H1 (cell line): ENCODE data around the gene WDCP. TPM values are rescaled to one million over a fixed set of nuclear protein-coding genes. Genes with fewer than 3 reads are reported as not detected.

ENCODE experiments used
- CTCF ChIA-PET: fragments of 300-600 bp; sonication (Branson Sonifier 250); formaldehyde crosslinking; loops from one replicate; lab custom pipeline; 2021; ENCODE audit not compliant: partially characterized antibody; lab: Charles Lee
- POLR2A ChIA-PET: fragments of 300-600 bp; sonication (Branson Sonifier 250); formaldehyde crosslinking; loops from one replicate; lab custom pipeline; 2021; ENCODE audit warnings: inconsistent platforms; ENCODE audit not compliant: partially characterized antibody; lab: Charles Lee
- DNase-seq, 2 experiments: peaks; one replicate each; pipeline versions ENCODE4 v3.0.0 to v3.0.0-alpha.2; 2010 to 2022; ENCODE audit warnings: low spot score in 2 of 2, low read depth in 1 of 2, mixed read lengths in 1 of 2
- FAIRE-seq: peaks from 2 replicates; lab custom pipeline; 2011; peaks lifted over from hg19 to GRCh38; lab: Jason Lieb, UNC
- H2AFZ ChIP-seq: 2 replicates; pipeline ENCODE4 v1.8.1; 2012; ENCODE audit warnings: low read length, inconsistent platforms
- H2AK5ac ChIP-seq: 2 replicates; pipeline ENCODE4 v1.6.1; 2013; ENCODE audit warnings: low read depth, low read length
- H2BK120ac ChIP-seq: replicated peaks from 2 replicates; pipeline ENCODE3; 2013; ENCODE audit warnings: low read depth, low read length, inconsistent platforms
- H2BK12ac ChIP-seq: 2 replicates; pipeline ENCODE4 v1.6.1; 2013; ENCODE audit warnings: low read depth, low read length
- H2BK15ac ChIP-seq: 2 replicates; pipeline ENCODE4 v1.6.1; 2013; ENCODE audit warnings: low read length
- H2BK20ac ChIP-seq: 2 replicates; pipeline ENCODE4 v1.6.1; 2013; ENCODE audit warnings: low read length
- H2BK5ac ChIP-seq: 2 replicates; pipeline ENCODE4 v1.6.1; 2013; ENCODE audit warnings: low read depth, low read length
- H3K14ac ChIP-seq: 2 replicates; pipeline ENCODE4 v1.6.1; 2013; ENCODE audit warnings: inconsistent platforms; ENCODE audit not compliant: insufficient read length
- H3K18ac ChIP-seq: 2 replicates; pipeline ENCODE4 v1.6.1; 2013; ENCODE audit warnings: low read length; ENCODE audit errors: extremely low read depth
- H3K23ac ChIP-seq: 2 replicates; pipeline ENCODE4 v1.6.1; 2013; ENCODE audit warnings: inconsistent platforms; ENCODE audit not compliant: insufficient read length
- H3K23me2 ChIP-seq: 2 replicates; pipeline ENCODE4 v1.6.1; 2013; ENCODE audit warnings: low read depth, low read length
- H3K27ac ChIP-seq: 2 replicates; pipeline ENCODE4 v1.6.1; 2011; ENCODE audit warnings: low read depth, low read length, inconsistent platforms
- H3K27me3 ChIP-seq, 4 experiments: replicated peaks in 1 of 4; 1 replicate in 1 of 4; 2 replicates in 3 of 4; pipeline versions ENCODE4 v1.6.1 to v1.8.1; 2011 to 2013; ENCODE audit warnings: low read length in 3 of 4, mild to moderate bottlenecking in 3 of 4, inconsistent platforms in 2 of 4, mixed read lengths in 2 of 4, moderate library complexity in 1 of 4; ENCODE audit not compliant: control insufficient read depth in 3 of 4, insufficient read depth in 3 of 4; ENCODE audit errors: extremely low read depth in 1 of 4
- H3K36me3 ChIP-seq, 4 experiments: 2 replicates each; pipeline versions ENCODE4 v1.6.1 to v1.8.1; 2011 to 2013; ENCODE audit warnings: mild to moderate bottlenecking in 4 of 4, low read length in 3 of 4, moderate library complexity in 2 of 4, control low read depth in 1 of 4, inconsistent platforms in 1 of 4; ENCODE audit not compliant: insufficient read depth in 4 of 4, control insufficient read depth in 2 of 4
- H3K4ac ChIP-seq: replicated peaks from 2 replicates; pipeline ENCODE3; 2013; ENCODE audit warnings: low read length, low read depth, mixed read lengths, inconsistent platforms; ENCODE audit not compliant: insufficient read length
- H3K4me1 ChIP-seq, 4 experiments: replicated peaks in 1 of 4; 1 replicate in 1 of 4; 2 replicates in 3 of 4; pipeline versions ENCODE4 v1.6.1 to v1.8.1; 2011 to 2013; ENCODE audit warnings: low read length in 3 of 4, inconsistent platforms in 2 of 4, mixed read lengths in 1 of 4; ENCODE audit not compliant: insufficient read depth in 4 of 4, control insufficient read depth in 3 of 4
- H3K4me2 ChIP-seq, 2 experiments: 2 replicates each; pipeline versions ENCODE4 v1.6.1 to v1.8.1; 2011 to 2013; ENCODE audit warnings: low read depth in 2 of 2, low read length in 2 of 2, control low read depth in 1 of 2, inconsistent platforms in 1 of 2, mild to moderate bottlenecking in 1 of 2; ENCODE audit not compliant: insufficient read depth in 1 of 2
- H3K4me3 ChIP-seq, 4 experiments: fragments of 200-600, 300-600 bp in 1 of 4; sonication (generic), shearing (Covaris generic), sonication (Bioruptor Twin) in 1 of 4; 2 replicates each; pipeline versions ENCODE4 v1.5.1 to v1.8.1; 2011 to 2016; ENCODE audit warnings: low read length in 4 of 4, low read depth in 3 of 4, control low read depth in 2 of 4, inconsistent platforms in 2 of 4, mild to moderate bottlenecking in 2 of 4, mixed read lengths in 1 of 4, moderate library complexity in 1 of 4; ENCODE audit not compliant: insufficient read depth in 2 of 4; ENCODE audit errors: extremely low read depth in 1 of 4
- H3K56ac ChIP-seq: replicated peaks from 2 replicates; pipeline ENCODE3; 2013; ENCODE audit warnings: low read depth, mild to moderate bottlenecking, mixed read lengths, low read length, inconsistent platforms; ENCODE audit not compliant: insufficient read length
- H3K79me1 ChIP-seq: 2 replicates; pipeline ENCODE4 v1.6.1; 2013; ENCODE audit warnings: low read depth, low read length, control low read depth
- H3K79me2 ChIP-seq, 2 experiments: 2 replicates each; pipeline versions ENCODE4 v1.6.1 to v1.8.1; 2012 to 2013; ENCODE audit warnings: low read length in 2 of 2, mild to moderate bottlenecking in 2 of 2, inconsistent platforms in 1 of 2; ENCODE audit not compliant: insufficient read depth in 2 of 2, control insufficient read depth in 1 of 2
- H3K9ac ChIP-seq, 4 experiments: replicated peaks in 1 of 4; 1 replicate in 1 of 4; 2 replicates in 3 of 4; pipeline versions ENCODE4 v1.6.1 to v1.8.1; 2011 to 2013; ENCODE audit warnings: low read depth in 3 of 4, low read length in 3 of 4, control low read depth in 2 of 4, mild to moderate bottlenecking in 2 of 4, moderate library complexity in 2 of 4, inconsistent platforms in 1 of 4; ENCODE audit errors: extremely low read depth in 1 of 4
- H3K9me3 ChIP-seq, 2 experiments: 2 replicates each; pipeline versions ENCODE4 v1.6.1 to v1.8.1; 2012 to 2013; ENCODE audit warnings: mild to moderate bottlenecking in 2 of 2, moderate library complexity in 2 of 2, control low read depth in 1 of 2, inconsistent platforms in 1 of 2, low read depth in 1 of 2, low read length in 1 of 2, mixed read lengths in 1 of 2; ENCODE audit not compliant: insufficient read depth in 2 of 2
- H4K20me1 ChIP-seq, 2 experiments: replicated peaks in 1 of 2; 2 replicates each; pipeline versions ENCODE3 to v1.8.1; 2011 to 2013; ENCODE audit warnings: inconsistent platforms in 2 of 2, low read length in 2 of 2, mild to moderate bottlenecking in 1 of 2; ENCODE audit not compliant: insufficient read depth in 2 of 2, control insufficient read depth in 1 of 2
- H4K5ac ChIP-seq: 2 replicates; pipeline ENCODE4 v1.6.1; 2013; ENCODE audit warnings: low read length, low read depth, mixed read lengths, inconsistent platforms; ENCODE audit not compliant: insufficient read length
- H4K8ac ChIP-seq: 2 replicates; pipeline ENCODE4 v1.8.0; 2013; ENCODE audit warnings: mild to moderate bottlenecking, moderate library complexity, low read length, inconsistent platforms; ENCODE audit not compliant: insufficient read depth; ENCODE audit errors: extremely low read depth
- H4K91ac ChIP-seq: replicated peaks from 2 replicates; pipeline ENCODE3; 2013; ENCODE audit warnings: low read length, mixed read lengths, inconsistent platforms; ENCODE audit not compliant: insufficient read length
- BCL11A ChIP-seq, 2 experiments: IDR thresholded peaks; one replicate each; pipeline ENCODE4 v1.6.1; 2011; ENCODE audit warnings: low read depth in 2 of 2, low read length in 2 of 2, mild to moderate bottlenecking in 2 of 2
- CHD1 ChIP-seq: IDR thresholded peaks from 2 replicates; pipeline ENCODE4 v1.6.1; 2012; ENCODE audit warnings: low read depth, low read length, improper control_type of control experiment
- CTCF ChIP-seq, 3 experiments: IDR thresholded peaks; 1 replicate in 2 of 3; 2 replicates in 1 of 3; pipeline versions ENCODE4 v1.5.1 to v1.6.1; 2011; ENCODE audit warnings: low read length in 3 of 3, mild to moderate bottlenecking in 3 of 3, inconsistent platforms in 2 of 3, low read depth in 1 of 3, moderate library complexity in 1 of 3; ENCODE audit not compliant: insufficient read depth in 1 of 3; ENCODE audit errors: control extremely low read depth in 1 of 3
- JUN ChIP-seq: IDR thresholded peaks from 2 replicates; pipeline ENCODE4 v1.6.1; 2011; ENCODE audit warnings: low read depth, mild to moderate bottlenecking, improper control_type of control experiment, low read length
- MAX ChIP-seq: IDR thresholded peaks from 2 replicates; pipeline ENCODE4 v1.6.1; 2012; ENCODE audit warnings: inconsistent platforms
- SP4 ChIP-seq: IDR thresholded peaks from 2 replicates; pipeline ENCODE4 v1.6.1; 2012; ENCODE audit warnings: low read length, inconsistent platforms
- SUZ12 ChIP-seq: fragments of 200-600 bp; sonication (generic); IDR thresholded peaks from 2 replicates; pipeline ENCODE4 v1.6.1; 2012; ENCODE audit warnings: mild to moderate bottlenecking, inconsistent platforms, low read length, moderate library complexity, mixed read lengths
- USF2 ChIP-seq: IDR thresholded peaks from 2 replicates; pipeline ENCODE4 v1.6.1; 2011; ENCODE audit warnings: low read length, improper control_type of control experiment
- whole genome bisulfite sequencing, 2 experiments: shearing (Covaris generic) in 1 of 2; methylation state at CpG; one replicate each; pipeline versions ENCODE4 v1.1.6 to v1.1.7; 2013 to 2015; ENCODE audit warnings: low lambda C conversion rate in 2 of 2, mixed read lengths in 2 of 2, inconsistent platforms in 1 of 2, low coverage in 1 of 2, missing lambda C conversion rate in 1 of 2; ENCODE audit not compliant: insufficient replicate concordance in 2 of 2, insufficient coverage in 1 of 2, insufficient read length in 1 of 2; ENCODE audit errors: extremely low coverage in 1 of 2, missing lambda C conversion rate in 1 of 2; 5-methylcytosine and 5-hydroxymethylcytosine counted together
- polyA plus RNA-seq, 7 experiments: library from polyadenylated mRNA; depleted of rRNA in 3 of 7; stranded (reverse) in 5 of 7; unstranded in 2 of 7; fragments of >200 nt in 5 of 7; fragments of 200-250 nt in 2 of 7; gene quantifications; 1 replicate in 5 of 7; 2 replicates in 1 of 7; 4 replicates in 1 of 7; pipeline versions ENCODE4 v1.2.1 to v1.2.3, GENCODE V29; 2011 to 2013; ENCODE audit warnings: missing spikeins in 2 of 7, mixed read lengths in 2 of 7
- total RNA-seq: library from RNA; stranded (reverse); fragmentation: NEBNext Ultra II Directional; extraction: Animal tissue kit (Norgen Biotek cat#: 25700); gene quantifications from 2 replicates; pipeline ENCODE4 v1.2.1, GENCODE V29; 2021

Gene WDCP
- total and polyA plus RNA-seq, 2 of the 8 experiments (the other 6 are each of a cell fraction or from before 2014, with no cell fraction given): 19.2 to 40.1 TPM

- DNase-seq (no peak), FAIRE-seq (no peak)
- Histone ChIP-seq H3K36me3 (peaks cover 0 to 32% (median 18%) of the 10 kb centered on the region in 4 experiments; a peak in 7 of 8 replicates), H3K9ac (no peak overlapping the region), H2AK5ac (no peak overlapping the region), H3K79me2 (peaks cover 0 to 27% of the 10 kb centered on the region in 2 experiments; a peak in 2 of 4 replicates), H4K8ac (no peak overlapping the region), H4K20me1 (peaks cover 0 to 2% of the 10 kb centered on the region in 2 experiments), H3K4me1 (peaks cover 0 to 7% (median 2%) of the 10 kb centered on the region in 4 experiments; a peak in 4 of 7 replicates), H4K5ac (no peak overlapping the region), H2BK12ac (no peak overlapping the region), H3K56ac (no peak overlapping the region), H3K23me2 (peaks cover 5% of the 10 kb centered on the region; the same call in 1 of the 2 replicates), H3K18ac (no peak overlapping the region), H3K14ac (no peak overlapping the region), H2BK15ac (no peak overlapping the region), H2BK120ac (no peak overlapping the region), H4K91ac (no peak overlapping the region), H3K4me3 (no peak overlapping the region), H2BK20ac (no peak overlapping the region), H3K27me3 (no peaks in the 10 kb centered on the region), H3K23ac (no peak overlapping the region), H3K79me1 (no peaks in the 10 kb centered on the region; the same call in 1 of the 2 replicates), H3K9me3 (no peaks in the 10 kb centered on the region), H3K4ac (no peak overlapping the region), H3K27ac (no peak overlapping the region), H2AFZ (no peak overlapping the region), H3K4me2 (no peak overlapping the region; a peak in 1 of 4 replicates), H2BK5ac (no peak overlapping the region)
- TF ChIP-seq CTCF (IDR thresholded peaks at IDR 0.05; ENCODE audit: control extremely low read depth in 1 of 3, insufficient read depth in 1 of 3, low read depth in 1 of 3, low read length in 3 of 3) (no peak), MAX (no peak), BCL11A (IDR thresholded peaks at IDR 0.05; ENCODE audit: low read depth in 2 of 2, low read length in 2 of 2) (no peak), USF2 (no peak), SP4 (no peak), CHD1 (no peak), JUN (no peak), SUZ12 (no peak)
- CTCF ChIA-PET: interaction anchor here (0.9 to 1.0 kb wide), 2 partner anchors 10 to 13 kb away, joined by 3 to 4 read pairs; no protein-coding TSS in a partner anchor
- POLR2A ChIA-PET: interaction anchor here (0.6 to 2.8 kb wide), 10 partner anchors 9 to 146 kb away, joined by 3 to 14 read pairs (median 5); partner anchors contain the start of genes ATAD2B, TP53I3, UBXN2A and WDCP
- 93% methylated on average over 6 of the region's 6 CpGs; no CpG with 5 or more reads in 1 of the 2 experiments for WGBS, 2 experiments
Measured at GRCh38 chr2:24073816-24074215, 26.6 kb upstream of the WDCP start.
